ENCODE data around the gene REPS1.

The REPS1 gene

DNA sequence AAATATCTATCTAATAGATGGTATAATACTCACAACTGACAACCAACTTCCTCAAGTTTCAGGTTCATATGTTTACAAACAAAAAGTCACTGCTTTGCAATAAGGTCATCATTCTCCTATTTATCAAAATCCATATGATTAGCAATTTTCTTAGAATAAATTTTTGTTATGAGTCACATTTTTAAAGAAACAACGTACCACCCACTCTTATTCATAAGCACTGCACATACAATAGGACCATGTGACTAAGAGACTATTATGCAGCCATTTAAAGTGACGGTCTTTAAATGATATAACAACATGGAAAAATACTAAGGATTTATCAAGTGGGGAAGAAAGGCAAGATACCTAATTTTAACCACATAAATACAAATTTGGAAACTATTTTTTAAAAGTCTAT is 40.0 kb downstream of the REPS1 start:
- H4K8ac ChIP-seq (ENCODE audit: low read depth, low read length): no peak overlapping the region
- H3K9ac ChIP-seq (ENCODE audit: low read length): no peak overlapping the region
- no peak overlapping the region for H3K14ac ChIP-seq (ENCODE audit: low read length)
- H4K91ac ChIP-seq (ENCODE audit: low read depth, low read length): no peak overlapping the region
- no peaks in the 10 kb centered on the region for H3K9me3 ChIP-seq (ENCODE audit: insufficient read depth, low read depth, low read length)
- no peak overlapping the region for H3K18ac ChIP-seq (ENCODE audit: low read length)
- H4K12ac ChIP-seq (ENCODE audit: low read depth, low read length): no peak overlapping the region
- H2BK5ac ChIP-seq (ENCODE audit: low read depth, low read length, poor library complexity): no peak overlapping the region
- no peaks in the 10 kb centered on the region for H3K4me1 ChIP-seq (ENCODE audit: control insufficient read depth in 1 of 2, insufficient read depth in 2 of 2, low read length in 2 of 2)
- no peak overlapping the region for H2AFZ ChIP-seq (ENCODE audit: insufficient read depth, low read length, poor library complexity)
- H2BK120ac ChIP-seq (ENCODE audit: insufficient read depth, low read length, poor library complexity): no peak overlapping the region
- no peak overlapping the region for H3K27ac ChIP-seq (ENCODE audit: low read depth, low read length)
- no peak overlapping the region for H3K4me3 ChIP-seq (ENCODE audit: low read depth, low read length)
- no peaks in the 10 kb centered on the region for H3K79me2 ChIP-seq (ENCODE audit: control insufficient read depth, insufficient read depth, low read length, poor library complexity)
- H3K36me3 ChIP-seq (ENCODE audit: control insufficient read depth in 1 of 2, insufficient read depth in 2 of 2, low read length in 2 of 2): peaks cover 3 to 5% of the 10 kb centered on the region in 2 experiments
- no CpG with 5 or more reads among the region's 2 CpGs for WGBS (ENCODE audit: extremely low coverage, insufficient coverage, insufficient read length)
- H2BK12ac ChIP-seq (ENCODE audit: low read length): no peak overlapping the region
- H3K27me3 ChIP-seq (ENCODE audit: insufficient read depth, low read length): no peaks in the 10 kb centered on the region
- H3K4ac ChIP-seq (ENCODE audit: low read depth, low read length): no peak overlapping the region
- no peak for DNase-seq
- H3K23ac ChIP-seq (ENCODE audit: low read length): no peak overlapping the region
- H3K79me1 ChIP-seq (ENCODE audit: low read length): no peaks in the 10 kb centered on the region
- no peak overlapping the region for H3K4me2 ChIP-seq (ENCODE audit: low read length)
- H2AK5ac ChIP-seq (ENCODE audit: low read length): no peak overlapping the region

DNA sequence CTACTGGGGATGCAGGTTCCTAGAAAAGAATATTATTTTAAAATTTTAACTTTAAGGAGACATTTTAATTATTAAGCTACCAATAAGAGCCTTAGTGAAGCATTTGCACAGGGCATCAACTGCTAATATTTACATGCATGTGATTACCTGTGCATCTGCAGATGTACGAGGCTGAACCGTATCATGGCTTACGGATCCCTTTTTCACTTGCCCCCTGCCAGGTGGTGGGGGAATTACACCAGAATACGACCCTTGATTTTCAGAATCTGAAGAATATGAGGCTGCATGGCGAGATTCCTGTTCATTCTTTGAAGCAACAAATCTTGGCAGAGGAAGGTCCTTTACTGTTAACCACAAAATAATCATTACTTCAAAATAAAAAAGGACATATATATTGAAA is 42.7 kb downstream of the REPS1 start:
- H4K8ac ChIP-seq (ENCODE audit: low read depth, low read length): no peak overlapping the region
- no CpG with 5 or more reads among the region's 5 CpGs for WGBS (ENCODE audit: extremely low coverage, insufficient coverage, insufficient read length)
- no peak overlapping the region for H3K27ac ChIP-seq (ENCODE audit: low read depth, low read length)
- no peak overlapping the region for H4K12ac ChIP-seq (ENCODE audit: low read depth, low read length)
- no peak overlapping the region for H3K14ac ChIP-seq (ENCODE audit: low read length)
- no peaks in the 10 kb centered on the region for H3K79me2 ChIP-seq (ENCODE audit: control insufficient read depth, insufficient read depth, low read length, poor library complexity)
- H3K4ac ChIP-seq (ENCODE audit: low read depth, low read length): no peak overlapping the region
- no peak overlapping the region for H3K23ac ChIP-seq (ENCODE audit: low read length)
- no peak overlapping the region for H4K91ac ChIP-seq (ENCODE audit: low read depth, low read length)
- no peaks in the 10 kb centered on the region for H3K9me3 ChIP-seq (ENCODE audit: insufficient read depth, low read depth, low read length)
- H2BK5ac ChIP-seq (ENCODE audit: low read depth, low read length, poor library complexity): no peak overlapping the region
- H3K36me3 ChIP-seq (ENCODE audit: control insufficient read depth in 1 of 2, insufficient read depth in 2 of 2, low read length in 2 of 2): peaks cover 5 to 11% of the 10 kb centered on the region in 2 experiments
- no peaks in the 10 kb centered on the region for H3K4me1 ChIP-seq (ENCODE audit: control insufficient read depth in 1 of 2, insufficient read depth in 2 of 2, low read length in 2 of 2)
- no peak overlapping the region for H3K9ac ChIP-seq (ENCODE audit: low read length)
- DNase-seq: peak in 1 of 2 donors; percentile 43
- no peak overlapping the region for H2AK5ac ChIP-seq (ENCODE audit: low read length)
- no peak overlapping the region for H2BK120ac ChIP-seq (ENCODE audit: insufficient read depth, low read length, poor library complexity)
- no peaks in the 10 kb centered on the region for H3K79me1 ChIP-seq (ENCODE audit: low read length)
- no peak overlapping the region for H2AFZ ChIP-seq (ENCODE audit: insufficient read depth, low read length, poor library complexity)
- no peaks in the 10 kb centered on the region for H3K27me3 ChIP-seq (ENCODE audit: insufficient read depth, low read length)
- no peak overlapping the region for H3K18ac ChIP-seq (ENCODE audit: low read length)
- no peak overlapping the region for H2BK12ac ChIP-seq (ENCODE audit: low read length)
- H3K4me2 ChIP-seq (ENCODE audit: low read length): no peak overlapping the region
- H3K4me3 ChIP-seq (ENCODE audit: low read depth, low read length): no peak overlapping the region

DNA sequence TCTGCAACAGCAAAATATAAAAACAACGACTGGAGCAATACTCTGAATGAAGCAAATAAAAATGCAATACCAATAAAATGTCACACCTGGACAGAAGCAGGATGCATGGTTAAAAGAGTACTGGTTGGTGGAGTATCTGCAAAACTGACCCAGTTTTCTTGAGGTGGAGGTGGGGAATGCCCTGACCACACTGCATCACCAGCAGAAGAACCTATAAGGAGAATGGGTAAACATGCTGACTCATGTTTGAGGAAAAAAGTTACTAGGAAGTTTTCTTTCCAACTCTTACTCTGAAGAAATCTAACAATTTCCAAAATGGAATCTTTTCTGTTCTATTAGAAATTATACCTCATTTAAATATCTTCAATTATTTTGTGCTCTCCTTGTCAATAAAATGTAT is 43.6 kb downstream of the REPS1 start:
- Histone ChIP-seq H2AFZ (ENCODE audit: insufficient read depth, low read length, poor library complexity) (no peak overlapping the region), H4K8ac (ENCODE audit: low read depth, low read length) (no peak overlapping the region), H2BK120ac (ENCODE audit: insufficient read depth, low read length, poor library complexity) (no peak overlapping the region), H2AK5ac (ENCODE audit: low read length) (no peak overlapping the region), H4K12ac (ENCODE audit: low read depth, low read length) (no peak overlapping the region), H3K4me1 (ENCODE audit: control insufficient read depth in 1 of 2, insufficient read depth in 2 of 2, low read length in 2 of 2) (no peaks in the 10 kb centered on the region), H3K18ac (ENCODE audit: low read length) (no peak overlapping the region), H3K27ac (ENCODE audit: low read depth, low read length) (no peak overlapping the region), H3K36me3 (ENCODE audit: control insufficient read depth in 1 of 2, insufficient read depth in 2 of 2, low read length in 2 of 2) (peaks cover 5 to 11% of the 10 kb centered on the region in 2 experiments), H3K4me2 (ENCODE audit: low read length) (no peak overlapping the region), H3K9me3 (ENCODE audit: insufficient read depth, low read depth, low read length) (no peaks in the 10 kb centered on the region), H3K4ac (ENCODE audit: low read depth, low read length) (no peak overlapping the region), H3K23ac (ENCODE audit: low read length) (no peak overlapping the region), H3K79me2 (ENCODE audit: control insufficient read depth, insufficient read depth, low read length, poor library complexity) (no peaks in the 10 kb centered on the region), H4K91ac (ENCODE audit: low read depth, low read length) (no peak overlapping the region), H2BK12ac (ENCODE audit: low read length) (no peak overlapping the region), H3K79me1 (ENCODE audit: low read length) (no peaks in the 10 kb centered on the region), H3K27me3 (ENCODE audit: insufficient read depth, low read length) (no peaks in the 10 kb centered on the region), H3K4me3 (ENCODE audit: low read depth, low read length) (no peak overlapping the region), H3K14ac (ENCODE audit: low read length) (no peak overlapping the region), H2BK5ac (ENCODE audit: low read depth, low read length, poor library complexity) (no peak overlapping the region), H3K9ac (ENCODE audit: low read length) (no peak overlapping the region)
- WGBS (ENCODE audit: extremely low coverage, insufficient coverage, insufficient read length): no CpG with 5 or more reads among the region's 1 CpG
- DNase-seq: no peak

DNA sequence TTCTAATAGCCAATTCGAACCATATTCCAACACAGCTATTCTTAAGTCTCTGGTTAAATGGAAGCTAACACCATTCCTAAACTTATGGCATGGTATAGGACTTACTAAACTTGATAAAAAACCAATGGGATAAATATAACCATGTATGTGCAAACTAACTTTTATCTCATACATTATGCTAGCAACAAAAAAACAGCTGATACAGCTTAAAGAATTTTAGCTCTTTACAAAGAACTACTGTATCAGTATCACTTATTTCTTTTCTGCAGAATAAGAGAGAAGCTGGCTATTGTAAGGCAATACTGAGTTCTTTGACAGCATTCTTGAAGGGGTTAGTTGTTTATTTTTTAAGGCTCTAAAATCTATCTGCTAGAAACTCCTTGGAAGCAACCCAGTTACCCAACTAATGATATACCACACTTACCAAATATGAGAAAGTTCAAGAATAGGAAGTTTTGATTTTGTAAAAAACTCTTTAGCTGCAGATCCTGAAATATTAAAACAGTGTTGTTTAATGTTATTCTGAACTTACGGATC is 44.9 kb downstream of the REPS1 start:
- no peak overlapping the region for H3K14ac ChIP-seq (ENCODE audit: low read length)
- no peak overlapping the region for H3K18ac ChIP-seq (ENCODE audit: low read length)
- H3K4me2 ChIP-seq (ENCODE audit: low read length): no peak overlapping the region
- H4K91ac ChIP-seq (ENCODE audit: low read depth, low read length): no peak overlapping the region
- H3K4ac ChIP-seq (ENCODE audit: low read depth, low read length): no peak overlapping the region
- H3K4me3 ChIP-seq (ENCODE audit: low read depth, low read length): no peak overlapping the region
- no peak overlapping the region for H3K9ac ChIP-seq (ENCODE audit: low read length)
- no peaks in the 10 kb centered on the region for H3K79me2 ChIP-seq (ENCODE audit: control insufficient read depth, insufficient read depth, low read length, poor library complexity)
- H2BK120ac ChIP-seq (ENCODE audit: insufficient read depth, low read length, poor library complexity): no peak overlapping the region
- no peak overlapping the region for H2AK5ac ChIP-seq (ENCODE audit: low read length)
- no peaks in the 10 kb centered on the region for H3K79me1 ChIP-seq (ENCODE audit: low read length)
- H3K27ac ChIP-seq (ENCODE audit: low read depth, low read length): no peak overlapping the region
- no peak overlapping the region for H4K8ac ChIP-seq (ENCODE audit: low read depth, low read length)
- H4K12ac ChIP-seq (ENCODE audit: low read depth, low read length): no peak overlapping the region
- WGBS (ENCODE audit: extremely low coverage, insufficient coverage, insufficient read length): no CpG with 5 or more reads among the region's 2 CpGs
- no peaks in the 10 kb centered on the region for H3K4me1 ChIP-seq (ENCODE audit: control insufficient read depth in 1 of 2, insufficient read depth in 2 of 2, low read length in 2 of 2)
- H3K36me3 ChIP-seq (ENCODE audit: control insufficient read depth in 1 of 2, insufficient read depth in 2 of 2, low read length in 2 of 2): peaks cover 5 to 11% of the 10 kb centered on the region in 2 experiments
- no peak overlapping the region for H3K23ac ChIP-seq (ENCODE audit: low read length)
- no peaks in the 10 kb centered on the region for H3K9me3 ChIP-seq (ENCODE audit: insufficient read depth, low read depth, low read length)
- H3K27me3 ChIP-seq (ENCODE audit: insufficient read depth, low read length): no peaks in the 10 kb centered on the region
- H2BK12ac ChIP-seq (ENCODE audit: low read length): no peak overlapping the region
- no peak for DNase-seq
- H2AFZ ChIP-seq (ENCODE audit: insufficient read depth, low read length, poor library complexity): no peak overlapping the region
- H2BK5ac ChIP-seq (ENCODE audit: low read depth, low read length, poor library complexity): no peak overlapping the region

Data from trophoblast cell (in vitro differentiated cells and primary cell).